ENCODE results near the gene XG.
"Not testable (repeated sequence)": the region's sequence is repeated elsewhere in the genome, so short reads cannot be mapped to it uniquely, and the experiment has no call there.

XG gene

GRCh38 chrX:2751874-2752300 lies at the start of gene XG:
Gene XG, plus strand, starts transcription at chrX:2752040. Its CDS starts 235 bp downstream, at chrX:2752275.
- DNase-seq: not testable (repeated sequence)

GRCh38 chrX:2703991-2704369 lies 47.9 kb upstream of the XG start:
- no peak for DNase-seq

- no peak for DNase-seq
Observed at GRCh38 chrX:2705046-2705832, 46.6 kb upstream of the XG start.

GRCh38 chrX:2707334-2707760 lies 44.5 kb upstream of the XG start:
- no peak for DNase-seq

- no peak for DNase-seq
Observed at GRCh38 chrX:2708021-2708420, 43.8 kb upstream of the XG start.

- no peak for DNase-seq
Observed at GRCh38 chrX:2708592-2709188, 43.1 kb upstream of the XG start.

- DNase-seq: no peak
Observed at GRCh38 chrX:2709556-2709955, 42.3 kb upstream of the XG start.

- DNase-seq: no peak
Observed at GRCh38 chrX:2710041-2710840, 41.6 kb upstream of the XG start.

GRCh38 chrX:2711441-2711840 lies 40.4 kb upstream of the XG start:
- DNase-seq: no peak

GRCh38 chrX:2712428-2712827 lies 39.4 kb upstream of the XG start:
- no peak for DNase-seq

GRCh38 chrX:2712890-2713840 lies 38.7 kb upstream of the XG start:
- no peak for DNase-seq

- no peak for DNase-seq
Observed at GRCh38 chrX:2714551-2714950, 37.3 kb upstream of the XG start.

- no peak for DNase-seq
Observed at GRCh38 chrX:2715066-2715600, 36.7 kb upstream of the XG start.

GRCh38 chrX:2717312-2717711 lies 34.5 kb upstream of the XG start:
- no peak for DNase-seq

- DNase-seq: no peak
Observed at GRCh38 chrX:2718821-2719220, 33.0 kb upstream of the XG start.

GRCh38 chrX:2719774-2720447 lies 31.9 kb upstream of the XG start:
- DNase-seq: no peak

GRCh38 chrX:2723286-2723879 lies 28.5 kb upstream of the XG start:
- DNase-seq: no peak

GRCh38 chrX:2727264-2727663 lies 24.6 kb upstream of the XG start:
- not testable (repeated sequence) for DNase-seq

GRCh38 chrX:2732076-2732475 lies 19.8 kb upstream of the XG start:
- DNase-seq: no peak

GRCh38 chrX:2732649-2733048 lies 19.2 kb upstream of the XG start:
- no peak for DNase-seq

GRCh38 chrX:2733286-2733685 lies 18.6 kb upstream of the XG start:
- DNase-seq: no peak
